Esophagus muscularis mucosa (tissue), 4 donors: ENCODE data around the gene MAP7D1. TPM values are rescaled to one million over a fixed set of nuclear protein-coding genes. Genes with fewer than 3 reads are reported as not detected.
A peak's percentile ranks its signal among the peaks of the same experiment; 100 is the strongest.

ENCODE experiments used
- DNase-seq: peaks from one replicate; pipeline ENCODE4 v3.0.0-alpha.2; 2017; ENCODE audit errors: extremely low spot score
- H3K27ac ChIP-seq, 4 donors: fragments of 200-600 bp; sonication (generic); replicated peaks in 1 of 4; 1 replicate in 3 of 4; 2 replicates in 1 of 4; pipeline ENCODE4 v1.5.1; 2016 to 2019; ENCODE audit warnings: mild to moderate bottlenecking in 1 of 4
- H3K27me3 ChIP-seq, 4 donors: fragments of 200-600 bp; sonication (generic); one replicate each; pipeline versions ENCODE4 v1.5.1 to v1.6.0; 2016 to 2019
- H3K36me3 ChIP-seq, 4 donors: fragments of 200-600 bp; sonication (generic); one replicate each; pipeline ENCODE4 v1.5.1; 2016 to 2019
- H3K4me1 ChIP-seq, 4 donors: fragments of 200-600 bp; sonication (generic); one replicate each; pipeline ENCODE4 v1.5.1; 2016 to 2019
- H3K4me3 ChIP-seq, 4 donors: fragments of 200-600 bp; sonication (generic); 1 replicate in 2 of 4; 2 replicates in 2 of 4; pipeline ENCODE4 v1.5.1; 2016 to 2019; ENCODE audit warnings: mild to moderate bottlenecking in 4 of 4, moderate library complexity in 1 of 4
- H3K9me3 ChIP-seq, 4 donors: fragments of 200-600 bp; sonication (generic); 1 replicate in 3 of 4; 2 replicates in 1 of 4; pipeline ENCODE4 v1.5.1; 2016 to 2019
- CTCF ChIP-seq, 3 experiments: fragments of 200-600 bp in 2 of 3; fragments of 450-650 bp in 1 of 3; sonication (generic) in 2 of 3; IDR thresholded peaks; one replicate each; pipeline ENCODE4 v1.5.1; 2017 to 2019; ENCODE audit warnings: antibody characterized with exemption in 3 of 3, mild to moderate bottlenecking in 2 of 3, moderate library complexity in 1 of 3
- EP300 ChIP-seq: sonication (generic); formaldehyde crosslinking; IDR thresholded peaks from one replicate; pipeline ENCODE4 v1.6.1; 2017; ENCODE audit warnings: antibody characterized with exemption
- POLR2A ChIP-seq: fragments of 450-650 bp; IDR thresholded peaks from one replicate; pipeline ENCODE4 v1.6.1; 2017; ENCODE audit warnings: antibody characterized with exemption, moderate library complexity, mild to moderate bottlenecking, low read depth
- POLR2AphosphoS5 ChIP-seq, 2 donors: sonication (generic); formaldehyde crosslinking; IDR thresholded peaks; one replicate each; pipeline ENCODE4 v1.6.1; 2017; ENCODE audit warnings: antibody characterized with exemption in 2 of 2
- WGBS: methylation state at CpG from one replicate; pipeline ENCODE4 v1.1.5; 2018; 5-methylcytosine and 5-hydroxymethylcytosine counted together
- intact Hi-C: fragments of 100-400 bp; cut with DNase I; formaldehyde crosslinking; loops from one replicate; pipeline ENCODE4 v1.15.1; 2023
- total RNA-seq, 4 donors: library from RNA; depleted of rRNA; stranded (reverse); fragments of >200 nt; gene quantifications; one replicate each; pipeline versions ENCODE4 v1.1.0 to v1.2.1, GENCODE V29; 2016

The MAP7D1 gene
- total RNA-seq, 4 donors from 2014 or later = 162 to 263 (median 225) TPM

- intact Hi-C loops = no loop called here
- peak overlapping the region; percentile 97 to 99 (median 98) for H3K27ac ChIP-seq
- peaks cover 99% of the 10 kb centered on the region in 4 donors for H3K4me1 ChIP-seq
These were observed 6.8 kb downstream of the MAP7D1 start for GRCh38 chr1:36162680-36163239.

GRCh38 chr1:36163426-36163825 lies 7.5 kb downstream of the MAP7D1 start:
- DNase-seq = no peak
- Histone ChIP-seq H3K36me3 (peaks cover 0 to 32% (median 6%) of the 10 kb centered on the region in 4 donors), H3K9me3 (no peaks in the 10 kb centered on the region), H3K4me3 (no peak overlapping the region), H3K27ac (peak overlapping the region; percentile 97 to 99 (median 98)), H3K4me1 (peaks cover 99% of the 10 kb centered on the region in 4 donors), H3K27me3 (no peaks in the 10 kb centered on the region)
- TF ChIP-seq POLR2A = no peak
- TF ChIP-seq POLR2AphosphoS5 (IDR thresholded peaks at IDR 0.05) = no peak
- no peak for TF ChIP-seq EP300
- TF ChIP-seq CTCF (IDR thresholded peaks at IDR 0.05) = no peak
- intact Hi-C loops = no loop called here

More at GRCh38 chr1:36162680-36163239, 6.8 kb downstream of the MAP7D1 start:
- Histone ChIP-seq H3K27me3 (no peaks in the 10 kb centered on the region), H3K9me3 (no peaks in the 10 kb centered on the region), H3K36me3 (peaks cover 0 to 33% (median 4%) of the 10 kb centered on the region in 4 donors), H3K4me3 (peak overlapping the region in 1 of 4 donors; percentile 47)
- DNase-seq = no peak
- WGBS = 44% methylated on average over 1 of the region's 1 CpG
- TF ChIP-seq CTCF (IDR thresholded peaks at IDR 0.05) = no peak
- TF ChIP-seq POLR2AphosphoS5 (IDR thresholded peaks at IDR 0.05) = no peak
- no peak for TF ChIP-seq POLR2A
- no peak for TF ChIP-seq EP300

- 79% methylated on average over 2 of the region's 2 CpGs for WGBS
- TF ChIP-seq EP300 (no peak), CTCF (IDR thresholded peaks at IDR 0.05) (no peak), POLR2AphosphoS5 (IDR thresholded peaks at IDR 0.05) (no peak), POLR2A (no peak)
- H3K27me3 ChIP-seq = no peaks in the 10 kb centered on the region
- peaks cover 99% of the 10 kb centered on the region in 4 donors for H3K4me1 ChIP-seq
- DNase-seq = no peak
- H3K27ac ChIP-seq = peak overlapping the region; percentile 6 to 99 (median 74)
- H3K4me3 ChIP-seq = no peak overlapping the region
- peaks cover 0 to 24% (median 6%) of the 10 kb centered on the region in 4 donors for H3K36me3 ChIP-seq
- no peaks in the 10 kb centered on the region for H3K9me3 ChIP-seq
- intact Hi-C loops = no loop called here
These were observed 8.4 kb downstream of the MAP7D1 start for GRCh38 chr1:36164361-36164760.

- H3K9me3 ChIP-seq = no peaks in the 10 kb centered on the region
- DNase-seq = no peak
- H3K27ac ChIP-seq = peak overlapping the region in 3 of 4 donors; percentile 67 to 75 (median 73)
- 97% methylated on average over 1 of the region's 1 CpG for whole genome bisulfite sequencing
- H3K36me3 ChIP-seq = peaks cover 0 to 23% (median 6%) of the 10 kb centered on the region in 4 donors
- H3K27me3 ChIP-seq = no peaks in the 10 kb centered on the region
- H3K4me3 ChIP-seq = no peak overlapping the region
- peaks cover 98 to 99% (median 98%) of the 10 kb centered on the region in 4 donors for H3K4me1 ChIP-seq
- intact Hi-C loops = no loop called here
- no peak for TF ChIP-seq EP300
- TF ChIP-seq POLR2A = no peak
- no peak for TF ChIP-seq CTCF (IDR thresholded peaks at IDR 0.05)
- TF ChIP-seq POLR2AphosphoS5 (IDR thresholded peaks at IDR 0.05) = no peak
These were observed 9.2 kb downstream of the MAP7D1 start for GRCh38 chr1:36165145-36165544.
